Epithelial cell of esophagus (primary cell): ENCODE measurements around the gene GPR137B.

Source experiments
- DNase-seq: peaks from one replicate; pipeline ENCODE4 v3.0.0; 2010; ENCODE audit warnings: low read depth
- H3K4me3 ChIP-seq: 2 replicates; pipeline ENCODE4 v1.5.1; 2011; ENCODE audit warnings: mild to moderate bottlenecking, low read length, control low read depth
- TF ChIP-seq, protein P1 (sequence below): IDR thresholded peaks from 2 replicates; pipeline ENCODE4 v1.5.1; 2011; ENCODE audit warnings: low read depth, mild to moderate bottlenecking, low read length, control low read depth, inconsistent platforms; ENCODE audit not compliant: insufficient read depth; ENCODE audit errors: missing control alignments

Gene GPR137B

DNA sequence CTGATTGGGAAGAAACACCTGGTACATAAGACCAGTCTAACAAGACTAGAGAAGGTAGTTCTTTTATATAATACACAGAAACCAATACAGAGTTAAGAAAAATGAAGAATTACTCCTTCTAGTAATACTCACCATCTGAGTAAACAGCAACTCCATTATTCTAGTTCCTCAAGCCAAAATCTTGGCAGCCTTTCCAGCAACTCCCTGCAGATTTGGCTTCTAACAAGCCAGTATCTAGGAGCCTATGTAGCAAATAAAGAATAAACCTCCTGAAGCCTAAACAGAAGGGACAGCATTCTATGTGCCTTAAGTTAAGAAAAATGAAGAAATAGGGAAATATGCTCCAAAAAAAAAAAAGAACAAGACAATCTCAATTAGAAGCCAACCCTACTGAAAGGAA is 114.9 kb downstream of the GPR137B start:
- TF ChIP-seq, protein P1, sequence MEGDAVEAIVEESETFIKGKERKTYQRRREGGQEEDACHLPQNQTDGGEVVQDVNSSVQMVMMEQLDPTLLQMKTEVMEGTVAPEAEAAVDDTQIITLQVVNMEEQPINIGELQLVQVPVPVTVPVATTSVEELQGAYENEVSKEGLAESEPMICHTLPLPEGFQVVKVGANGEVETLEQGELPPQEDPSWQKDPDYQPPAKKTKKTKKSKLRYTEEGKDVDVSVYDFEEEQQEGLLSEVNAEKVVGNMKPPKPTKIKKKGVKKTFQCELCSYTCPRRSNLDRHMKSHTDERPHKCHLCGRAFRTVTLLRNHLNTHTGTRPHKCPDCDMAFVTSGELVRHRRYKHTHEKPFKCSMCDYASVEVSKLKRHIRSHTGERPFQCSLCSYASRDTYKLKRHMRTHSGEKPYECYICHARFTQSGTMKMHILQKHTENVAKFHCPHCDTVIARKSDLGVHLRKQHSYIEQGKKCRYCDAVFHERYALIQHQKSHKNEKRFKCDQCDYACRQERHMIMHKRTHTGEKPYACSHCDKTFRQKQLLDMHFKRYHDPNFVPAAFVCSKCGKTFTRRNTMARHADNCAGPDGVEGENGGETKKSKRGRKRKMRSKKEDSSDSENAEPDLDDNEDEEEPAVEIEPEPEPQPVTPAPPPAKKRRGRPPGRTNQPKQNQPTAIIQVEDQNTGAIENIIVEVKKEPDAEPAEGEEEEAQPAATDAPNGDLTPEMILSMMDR: no peak
- H3K4me3 ChIP-seq: no peak overlapping the region
- DNase-seq: no peak

- TF ChIP-seq, protein P1: no peak
- no peak overlapping the region for H3K4me3 ChIP-seq
Observed at GRCh38 chr1:236258114-236258622, 115.8 kb downstream of the GPR137B start.

More at GRCh38 chr1:236258114-236258622, 115.8 kb downstream of the GPR137B start:
- DNase-seq: no peak
